H1 (cell line): Measurements from ENCODE around the gene SEC61A1.

Source experiments
- CBX5 ChIP-seq: fragments of 300-800, 300-1000 bp; sonication (generic); IDR thresholded peaks from 2 replicates; pipeline ENCODE4 v1.7.1; 2016; ENCODE audit warnings: antibody characterized with exemption, low read length, low read depth
- CREB1 ChIP-seq: IDR thresholded peaks from 2 replicates; pipeline ENCODE4 v1.6.1; 2012; ENCODE audit warnings: inconsistent platforms
- JUN ChIP-seq: IDR thresholded peaks from 2 replicates; pipeline ENCODE4 v1.6.1; 2011; ENCODE audit warnings: low read depth, mild to moderate bottlenecking, improper control_type of control experiment, low read length
- POLR2A ChIP-seq, 2 experiments: IDR thresholded peaks; 1 replicate in 1 of 2; 2 replicates in 1 of 2; pipeline ENCODE4 v1.6.1; 2011; ENCODE audit warnings: low read depth in 2 of 2, low read length in 2 of 2, mild to moderate bottlenecking in 2 of 2; ENCODE audit errors: control extremely low read depth in 1 of 2
- POLR2AphosphoS5 ChIP-seq: IDR thresholded peaks from 2 replicates; pipeline ENCODE4 v1.6.1; 2011; ENCODE audit warnings: low read depth, low read length
- SP2 ChIP-seq: IDR thresholded peaks from 2 replicates; pipeline ENCODE4 v1.6.1; 2012; ENCODE audit warnings: mild to moderate bottlenecking, low read length, inconsistent platforms
- TF ChIP-seq, protein P1 (sequence below), 3 experiments: IDR thresholded peaks; 1 replicate in 2 of 3; 2 replicates in 1 of 3; pipeline versions ENCODE4 v1.5.1 to v1.6.1; 2011; ENCODE audit warnings: low read length in 3 of 3, mild to moderate bottlenecking in 3 of 3, inconsistent platforms in 2 of 3, low read depth in 1 of 3, moderate library complexity in 1 of 3; ENCODE audit not compliant: insufficient read depth in 1 of 3; ENCODE audit errors: control extremely low read depth in 1 of 3
- TF ChIP-seq, protein P2 (sequence below): IDR thresholded peaks from 2 replicates; pipeline ENCODE4 v1.6.1; 2012; ENCODE audit warnings: inconsistent platforms

DNA sequence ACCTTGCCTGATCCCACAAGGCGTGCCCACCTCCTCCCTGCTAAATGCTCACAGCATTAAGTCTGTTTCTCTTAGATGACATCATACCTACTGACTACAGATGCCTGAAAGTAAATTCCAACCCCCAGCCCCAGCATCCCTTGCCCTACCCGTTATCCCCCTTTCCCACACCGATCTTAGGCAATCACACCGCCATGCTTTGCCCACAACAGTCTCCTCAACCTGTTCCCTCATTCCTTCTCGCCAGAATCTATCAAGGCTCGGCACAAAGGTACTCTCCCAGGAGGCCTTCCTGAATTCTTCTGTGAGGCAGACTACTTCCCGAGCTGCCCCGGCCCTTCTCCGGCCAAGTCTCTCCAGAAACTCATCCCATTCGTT is 789 bp upstream of the SEC61A1 start:
- TF ChIP-seq SP2 (no peak), POLR2A (IDR thresholded peaks at IDR 0.05; ENCODE audit: control extremely low read depth in 1 of 2, low read depth in 2 of 2, low read length in 2 of 2) (no peak), CBX5 (no peak), JUN (no peak), CREB1 (no peak), POLR2AphosphoS5 (no peak)
- TF ChIP-seq, protein P1, sequence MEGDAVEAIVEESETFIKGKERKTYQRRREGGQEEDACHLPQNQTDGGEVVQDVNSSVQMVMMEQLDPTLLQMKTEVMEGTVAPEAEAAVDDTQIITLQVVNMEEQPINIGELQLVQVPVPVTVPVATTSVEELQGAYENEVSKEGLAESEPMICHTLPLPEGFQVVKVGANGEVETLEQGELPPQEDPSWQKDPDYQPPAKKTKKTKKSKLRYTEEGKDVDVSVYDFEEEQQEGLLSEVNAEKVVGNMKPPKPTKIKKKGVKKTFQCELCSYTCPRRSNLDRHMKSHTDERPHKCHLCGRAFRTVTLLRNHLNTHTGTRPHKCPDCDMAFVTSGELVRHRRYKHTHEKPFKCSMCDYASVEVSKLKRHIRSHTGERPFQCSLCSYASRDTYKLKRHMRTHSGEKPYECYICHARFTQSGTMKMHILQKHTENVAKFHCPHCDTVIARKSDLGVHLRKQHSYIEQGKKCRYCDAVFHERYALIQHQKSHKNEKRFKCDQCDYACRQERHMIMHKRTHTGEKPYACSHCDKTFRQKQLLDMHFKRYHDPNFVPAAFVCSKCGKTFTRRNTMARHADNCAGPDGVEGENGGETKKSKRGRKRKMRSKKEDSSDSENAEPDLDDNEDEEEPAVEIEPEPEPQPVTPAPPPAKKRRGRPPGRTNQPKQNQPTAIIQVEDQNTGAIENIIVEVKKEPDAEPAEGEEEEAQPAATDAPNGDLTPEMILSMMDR (IDR thresholded peaks at IDR 0.05; ENCODE audit: control extremely low read depth in 1 of 3, insufficient read depth in 1 of 3, low read depth in 1 of 3, low read length in 3 of 3): no peak
- TF ChIP-seq, protein P2, sequence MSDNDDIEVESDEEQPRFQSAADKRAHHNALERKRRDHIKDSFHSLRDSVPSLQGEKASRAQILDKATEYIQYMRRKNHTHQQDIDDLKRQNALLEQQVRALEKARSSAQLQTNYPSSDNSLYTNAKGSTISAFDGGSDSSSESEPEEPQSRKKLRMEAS: no peak
